ENCODE results near the gene SLC39A7.
A peak's percentile ranks its signal among the peaks of the same experiment; 100 is the strongest.

Gene SLC39A7

DNA sequence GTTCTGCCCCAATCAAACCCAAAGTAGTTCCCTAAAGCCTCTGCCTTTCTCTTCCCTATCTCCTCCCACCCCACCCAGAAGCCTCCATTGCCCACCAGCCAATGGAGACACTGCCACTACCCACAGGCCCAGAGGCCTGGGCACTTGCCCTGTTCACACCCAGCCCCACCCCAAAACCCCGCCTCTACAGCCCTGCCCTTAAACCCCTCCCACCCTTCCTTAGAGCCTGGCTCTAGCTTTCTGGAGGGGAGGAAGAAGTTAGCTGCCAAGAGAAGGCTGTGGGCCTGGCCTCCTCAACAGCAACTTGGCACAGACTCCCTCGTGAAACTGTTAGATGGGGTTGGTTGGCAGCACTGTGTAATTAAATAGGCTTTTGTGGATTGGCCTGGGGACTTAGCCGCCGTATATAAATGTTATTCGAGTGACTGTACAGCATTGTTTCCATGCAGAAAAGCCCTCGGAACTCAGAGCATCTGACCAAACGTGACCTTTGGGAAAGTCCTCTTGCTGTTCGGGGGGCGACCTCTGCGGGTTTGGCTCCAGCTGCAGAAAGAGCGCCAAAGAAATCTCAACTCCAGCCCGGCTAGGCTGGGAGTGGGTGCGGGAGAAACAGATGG, 39.8 kb upstream of the SLC39A7 start:
- in situ Hi-C loops (cut with MboI; ENCODE audit: low sequenced_read_pairs, unreplicated experiment) = no loop called here
- peak; percentile 32 for DNase-seq (ENCODE audit: low spot score)
- TF ChIP-seq, protein P1, sequence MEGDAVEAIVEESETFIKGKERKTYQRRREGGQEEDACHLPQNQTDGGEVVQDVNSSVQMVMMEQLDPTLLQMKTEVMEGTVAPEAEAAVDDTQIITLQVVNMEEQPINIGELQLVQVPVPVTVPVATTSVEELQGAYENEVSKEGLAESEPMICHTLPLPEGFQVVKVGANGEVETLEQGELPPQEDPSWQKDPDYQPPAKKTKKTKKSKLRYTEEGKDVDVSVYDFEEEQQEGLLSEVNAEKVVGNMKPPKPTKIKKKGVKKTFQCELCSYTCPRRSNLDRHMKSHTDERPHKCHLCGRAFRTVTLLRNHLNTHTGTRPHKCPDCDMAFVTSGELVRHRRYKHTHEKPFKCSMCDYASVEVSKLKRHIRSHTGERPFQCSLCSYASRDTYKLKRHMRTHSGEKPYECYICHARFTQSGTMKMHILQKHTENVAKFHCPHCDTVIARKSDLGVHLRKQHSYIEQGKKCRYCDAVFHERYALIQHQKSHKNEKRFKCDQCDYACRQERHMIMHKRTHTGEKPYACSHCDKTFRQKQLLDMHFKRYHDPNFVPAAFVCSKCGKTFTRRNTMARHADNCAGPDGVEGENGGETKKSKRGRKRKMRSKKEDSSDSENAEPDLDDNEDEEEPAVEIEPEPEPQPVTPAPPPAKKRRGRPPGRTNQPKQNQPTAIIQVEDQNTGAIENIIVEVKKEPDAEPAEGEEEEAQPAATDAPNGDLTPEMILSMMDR (IDR thresholded peaks at IDR 0.05; ENCODE audit: borderline replicate concordance, control extremely low read depth, extremely low read depth, insufficient read depth, missing control alignments) = no peak

DNA sequence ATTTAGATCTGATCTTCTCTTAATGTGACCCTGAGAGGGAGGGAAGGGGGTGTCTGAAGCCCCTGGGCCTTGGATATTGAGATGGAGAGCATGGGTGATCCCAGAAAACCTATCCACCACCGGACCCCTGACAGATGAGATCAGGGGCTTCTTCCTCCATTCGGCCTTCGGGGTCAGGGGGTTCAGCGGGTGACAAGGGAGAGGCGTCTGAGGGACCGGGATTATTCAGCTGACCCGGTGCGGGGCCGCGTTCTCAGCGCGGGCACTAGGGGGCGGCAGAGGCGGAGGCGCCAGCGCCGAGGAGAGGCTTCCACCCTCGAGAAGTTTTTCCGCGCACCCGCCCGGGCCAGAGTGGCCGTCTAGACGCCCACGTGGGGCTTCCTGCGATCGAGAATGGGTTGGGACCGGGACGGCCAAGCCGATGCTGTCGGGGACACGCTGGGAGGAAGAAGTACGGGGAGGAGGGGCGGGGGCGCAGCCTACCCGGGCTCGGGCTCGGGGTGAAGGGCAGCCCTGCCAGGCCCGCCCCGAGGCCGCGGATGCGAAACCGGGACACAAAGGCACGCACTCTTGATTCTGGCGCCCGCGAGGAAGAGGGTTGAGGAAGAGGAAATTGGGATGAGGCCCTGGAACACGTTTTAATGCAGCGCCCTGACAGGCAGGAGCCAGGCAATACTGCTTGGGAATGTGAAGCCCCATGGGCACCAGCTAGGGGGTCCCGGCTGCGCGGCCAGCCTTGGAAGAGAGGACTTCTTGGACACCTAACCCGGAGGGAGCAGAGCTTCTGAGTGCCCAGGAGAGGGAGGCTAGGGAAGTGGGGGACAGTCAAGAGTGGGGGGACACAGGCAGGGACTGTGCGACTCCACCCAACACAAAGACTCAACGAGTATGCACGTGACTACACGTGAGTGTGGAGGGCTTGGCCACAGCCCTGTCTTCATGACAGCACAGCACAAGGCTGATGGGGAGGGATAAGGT, 39.0 kb upstream of the SLC39A7 start:
- TF ChIP-seq, protein P1 (IDR thresholded peaks at IDR 0.05; ENCODE audit: borderline replicate concordance, control extremely low read depth, extremely low read depth, insufficient read depth, missing control alignments) = peak; percentile 97
- in situ Hi-C loops (cut with MboI; ENCODE audit: low sequenced_read_pairs, unreplicated experiment) = no loop called here
- peak; percentile 94 for DNase-seq (ENCODE audit: low spot score)

DNA sequence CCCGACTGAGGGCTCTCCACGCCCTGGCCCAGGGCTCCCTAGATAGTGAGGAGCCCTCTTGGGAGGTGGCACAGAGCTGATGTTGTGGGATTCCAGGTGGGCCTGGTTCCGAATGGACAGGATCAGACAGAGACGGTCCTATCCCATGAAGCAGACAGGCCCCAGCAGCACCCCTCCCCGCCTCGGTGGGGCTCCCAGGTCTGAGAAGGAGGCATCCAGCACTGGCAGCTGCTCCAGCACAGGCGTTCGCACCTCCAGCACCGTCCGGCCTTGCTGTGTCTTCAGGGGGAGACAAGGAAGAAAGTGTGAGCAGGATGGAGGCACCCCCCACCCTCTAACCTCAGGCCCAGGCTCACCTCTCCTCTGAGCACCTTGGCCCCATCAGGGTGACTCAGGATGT, 37.1 kb upstream of the SLC39A7 start:
- in situ Hi-C loops (cut with MboI; ENCODE audit: low sequenced_read_pairs, unreplicated experiment) = no loop called here
- TF ChIP-seq, protein P1 (IDR thresholded peaks at IDR 0.05; ENCODE audit: borderline replicate concordance, control extremely low read depth, extremely low read depth, insufficient read depth, missing control alignments) = no peak
- no peak for DNase-seq (ENCODE audit: low spot score)

DNA sequence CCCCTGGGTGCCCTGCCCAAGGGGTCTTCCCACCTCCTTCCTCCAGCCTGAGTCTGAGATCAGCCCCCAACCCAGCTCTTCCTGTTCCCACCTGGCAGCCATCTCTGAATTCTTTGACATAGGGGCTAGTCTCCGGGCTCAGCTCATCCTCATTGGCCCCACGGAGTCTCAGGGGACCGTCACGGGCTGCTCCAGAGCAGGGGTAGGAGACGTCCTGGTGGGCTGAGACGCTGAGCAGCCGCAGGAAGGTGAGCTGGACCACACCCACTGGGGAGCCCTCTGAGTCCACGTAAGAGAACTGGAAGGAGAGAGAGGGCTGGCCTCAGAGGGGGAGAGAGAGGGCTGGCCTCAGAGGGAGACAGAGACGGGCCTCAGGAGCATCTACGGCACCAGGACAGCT, 36.5 kb upstream of the SLC39A7 start:
- TF ChIP-seq, protein P1 (IDR thresholded peaks at IDR 0.05; ENCODE audit: borderline replicate concordance, control extremely low read depth, extremely low read depth, insufficient read depth, missing control alignments) = no peak
- no peak for DNase-seq (ENCODE audit: low spot score)
- in situ Hi-C loops (cut with MboI; ENCODE audit: low sequenced_read_pairs, unreplicated experiment) = no loop called here

DNA sequence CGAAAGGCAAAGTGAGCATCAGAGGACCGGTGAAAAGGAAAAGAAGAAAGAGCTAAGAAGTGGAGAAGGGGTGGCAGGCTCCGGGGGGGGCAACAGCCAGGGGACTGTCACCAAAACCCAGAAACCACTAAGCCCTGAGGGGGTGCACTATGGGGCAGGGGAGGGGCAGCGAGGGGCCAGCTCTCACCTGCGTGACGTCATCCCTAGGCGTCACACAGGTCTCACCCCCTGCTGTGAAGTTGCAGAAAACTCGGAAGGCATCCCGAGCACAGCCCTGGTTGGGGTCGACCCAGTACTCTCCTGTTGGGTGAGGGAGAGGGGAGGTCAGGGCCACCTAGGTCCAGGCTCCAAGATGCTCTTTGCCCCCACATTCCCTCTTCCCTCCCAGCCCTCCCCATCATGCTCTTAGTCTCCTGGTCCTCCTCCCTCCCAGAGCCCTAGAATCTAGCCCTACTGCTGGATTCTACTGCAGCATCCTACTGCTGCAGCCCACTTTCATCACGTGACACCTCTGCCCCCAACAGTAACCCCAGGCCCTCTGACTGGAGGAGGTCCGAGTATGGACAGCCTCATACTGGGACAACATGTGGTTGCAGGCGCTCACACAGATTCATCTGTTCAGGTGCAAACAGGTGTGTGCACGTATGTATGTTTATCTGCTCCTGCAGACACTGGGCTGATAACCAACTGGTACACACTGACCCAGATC, 35.8 kb upstream of the SLC39A7 start:
- in situ Hi-C loops (cut with MboI; ENCODE audit: low sequenced_read_pairs, unreplicated experiment) = no loop called here
- TF ChIP-seq, protein P1 (IDR thresholded peaks at IDR 0.05; ENCODE audit: borderline replicate concordance, control extremely low read depth, extremely low read depth, insufficient read depth, missing control alignments) = no peak
- no peak for DNase-seq (ENCODE audit: low spot score)

DNA sequence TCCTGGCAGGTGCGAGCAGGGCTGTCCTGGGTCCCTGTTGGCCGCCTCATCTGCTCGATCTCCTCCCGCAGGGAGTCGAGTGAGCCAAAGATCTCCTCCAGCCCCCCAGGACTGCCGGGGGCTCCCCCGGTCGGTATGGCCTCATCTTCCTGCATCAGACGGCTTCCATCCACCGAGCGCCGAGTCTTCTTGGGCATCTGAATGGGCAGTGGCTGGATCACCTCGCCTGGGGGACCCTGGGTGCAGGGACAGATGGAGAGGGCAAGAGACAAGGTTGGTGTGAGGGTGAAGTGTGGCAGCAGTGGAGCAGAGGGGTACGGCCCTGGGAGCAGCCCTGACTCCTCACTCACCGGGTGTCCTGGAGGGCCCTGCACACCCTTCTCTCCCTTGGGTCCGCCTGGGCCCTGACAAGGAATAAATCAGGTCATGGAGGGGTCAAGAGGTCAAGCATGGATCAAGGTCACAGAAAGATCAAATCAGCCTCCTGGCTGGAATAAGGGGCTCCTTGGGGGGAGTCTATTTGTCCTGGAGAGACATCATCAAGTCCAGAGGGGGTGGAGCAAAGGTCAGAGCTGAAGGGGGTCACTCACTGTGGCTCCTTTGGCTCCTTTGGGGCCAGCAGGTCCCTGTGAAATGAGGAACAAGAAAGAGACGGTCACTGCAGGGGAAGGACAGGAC, 34.9 kb upstream of the SLC39A7 start:
- in situ Hi-C loops (cut with MboI; ENCODE audit: low sequenced_read_pairs, unreplicated experiment) = no loop called here
- peak; percentile 32 for DNase-seq (ENCODE audit: low spot score)
- TF ChIP-seq, protein P1 (IDR thresholded peaks at IDR 0.05; ENCODE audit: borderline replicate concordance, control extremely low read depth, extremely low read depth, insufficient read depth, missing control alignments) = no peak

Measured in GM13976 (cell line).